Measurements from ENCODE around the gene NDUFA3.

DNA sequence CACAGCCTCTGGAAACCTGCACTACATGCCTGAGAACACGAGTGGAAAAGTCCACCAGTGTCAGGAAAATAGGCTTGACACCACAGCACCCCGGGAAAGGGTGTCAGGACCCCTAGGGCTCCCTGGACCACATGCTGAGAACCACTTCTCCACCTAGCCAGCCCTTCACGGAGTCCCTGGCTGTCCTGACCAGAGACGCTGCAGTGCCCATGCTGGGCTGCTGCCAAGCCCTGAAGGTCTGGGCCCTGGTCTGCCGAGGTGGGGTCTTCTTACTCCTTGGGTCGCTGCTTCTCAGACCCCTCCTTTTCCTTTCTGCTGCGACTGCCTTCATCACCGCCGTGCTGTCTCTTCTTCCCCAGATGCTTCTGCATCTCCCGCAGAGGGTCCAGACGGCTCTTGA, 53.8 kb downstream of the NDUFA3 start:
- TF ChIP-seq, protein P1, sequence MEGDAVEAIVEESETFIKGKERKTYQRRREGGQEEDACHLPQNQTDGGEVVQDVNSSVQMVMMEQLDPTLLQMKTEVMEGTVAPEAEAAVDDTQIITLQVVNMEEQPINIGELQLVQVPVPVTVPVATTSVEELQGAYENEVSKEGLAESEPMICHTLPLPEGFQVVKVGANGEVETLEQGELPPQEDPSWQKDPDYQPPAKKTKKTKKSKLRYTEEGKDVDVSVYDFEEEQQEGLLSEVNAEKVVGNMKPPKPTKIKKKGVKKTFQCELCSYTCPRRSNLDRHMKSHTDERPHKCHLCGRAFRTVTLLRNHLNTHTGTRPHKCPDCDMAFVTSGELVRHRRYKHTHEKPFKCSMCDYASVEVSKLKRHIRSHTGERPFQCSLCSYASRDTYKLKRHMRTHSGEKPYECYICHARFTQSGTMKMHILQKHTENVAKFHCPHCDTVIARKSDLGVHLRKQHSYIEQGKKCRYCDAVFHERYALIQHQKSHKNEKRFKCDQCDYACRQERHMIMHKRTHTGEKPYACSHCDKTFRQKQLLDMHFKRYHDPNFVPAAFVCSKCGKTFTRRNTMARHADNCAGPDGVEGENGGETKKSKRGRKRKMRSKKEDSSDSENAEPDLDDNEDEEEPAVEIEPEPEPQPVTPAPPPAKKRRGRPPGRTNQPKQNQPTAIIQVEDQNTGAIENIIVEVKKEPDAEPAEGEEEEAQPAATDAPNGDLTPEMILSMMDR (IDR thresholded peaks at IDR 0.05), result no peak
- TF ChIP-seq CBX8 (IDR thresholded peaks at IDR 0.05) (no peak), JUN (IDR thresholded peaks at IDR 0.05) (no peak; a peak in 1 of 5 replicates), SMC3 (IDR thresholded peaks at IDR 0.05) (no peak), ZSCAN20 (CRISPR knock-in tag; IDR thresholded peaks at IDR 0.05) (no peak), CEBPB (IDR thresholded peaks at IDR 0.05) (no peak)
